GM23248 (cell line): Measurements from ENCODE around the gene MPZL3.

Experiments
- EZH2 ChIP-seq: fragments of 200-600 bp; sonication (generic); IDR thresholded peaks from 2 replicates; pipeline ENCODE4 v1.6.1; 2018; ENCODE audit warnings: antibody characterized with exemption, mild to moderate bottlenecking; ENCODE audit not compliant: insufficient read depth, poor library complexity, severe bottlenecking
- EZH2phosphoT487 ChIP-seq: fragments of 200-600 bp; sonication (generic); IDR thresholded peaks from 2 replicates; pipeline ENCODE4 v1.6.1; 2018; ENCODE audit warnings: antibody characterized with exemption, moderate library complexity, mild to moderate bottlenecking, low read depth; ENCODE audit not compliant: insufficient read depth

- TF ChIP-seq EZH2 (no peak), EZH2phosphoT487 (no peak)
Measured at GRCh38 chr11:118247041-118247440, 5.1 kb downstream of the MPZL3 start.
